Testis (tissue), 2 donors: Measurements from ENCODE around the gene RAB3IP.
"Not testable (repeated sequence)": the region's sequence is repeated elsewhere in the genome, so short reads cannot be mapped to it uniquely, and the experiment has no call there.

Source experiments
- CTCF ChIP-seq, 3 experiments: fragments of 450-650 bp in 2 of 3; fragments of 200-600 bp in 1 of 3; sonication (generic) in 1 of 3; IDR thresholded peaks; one replicate each; pipeline ENCODE4 v1.5.1; 2016 to 2019; ENCODE audit warnings: antibody characterized with exemption in 3 of 3, mild to moderate bottlenecking in 2 of 3, moderate library complexity in 1 of 3
- POLR2A ChIP-seq: fragments of 450-650 bp; IDR thresholded peaks from one replicate; pipeline ENCODE4 v1.6.1; 2017; ENCODE audit warnings: antibody characterized with exemption, mild to moderate bottlenecking, moderate library complexity

GRCh38 chr12:69853176-69853961 lies 114.7 kb downstream of the RAB3IP start:
- not testable (repeated sequence) for TF ChIP-seq POLR2A; CTCF (IDR thresholded peaks at IDR 0.05)
